Metanephros (tissue), 2 donors: Measurements from ENCODE around the gene BMP8B. TPM values are rescaled to one million over a fixed set of nuclear protein-coding genes. Genes with fewer than 3 reads are reported as not detected.

Experiments
- small RNA-seq: library from RNA; depleted of rRNA; stranded (forward); fragments of <200 nt; gene quantifications from one replicate; pipeline ENCODE3, GENCODE V24; 2014; ENCODE audit warnings: low replicate concordance
- total RNA-seq: library from RNA; depleted of rRNA; stranded (reverse); fragments of >200 nt; gene quantifications from one replicate; pipeline ENCODE4 v1.2.3, GENCODE V29; 2014

The BMP8B gene
- 2.0 TPM for total RNA-seq

GRCh38 chr1:39788758-39789570 lies at the start of gene BMP8B:
TSS of gene BMP8B (minus strand) at chr1:39788865. CDS start at chr1:39788485, 380 bp downstream.

GRCh38 chr1:39771022-39771532 lies 17.6 kb downstream of the BMP8B start, which contains the start of gene OXCT2:
TSS of gene OXCT2 (minus strand) at chr1:39771348. CDS start at chr1:39771255, 93 bp downstream.

GRCh38 chr1:39738622-39739366 lies 49.9 kb downstream of the BMP8B start, which contains the start of gene PPIE:
TSS of gene PPIE (plus strand) at chr1:39738882. CDS start at chr1:39738901, 19 bp downstream.

Small RNA genes within 50 kb of the gene (small RNA-seq; reads per million reads assigned to genes)
- not detected for gene AL033527.1
- not detected for gene RNU7-121P

Other genes with a start within 250 kb of the BMP8B start
- gene PABPC4, start 212.1 kb downstream of the BMP8B start, total RNA-seq, result 192 TPM
- 12.1 TPM for gene HEYL, start 149.2 kb downstream of the BMP8B start, total RNA-seq
- gene NT5C1A, start 116.8 kb downstream of the BMP8B start, total RNA-seq, result 4.1 TPM
- 1.2 TPM for gene HPCAL4, start 97.4 kb downstream of the BMP8B start, total RNA-seq
- 32.5 TPM for gene PPIE, start 50.0 kb downstream of the BMP8B start, total RNA-seq
- gene OXCT2, start 17.5 kb downstream of the BMP8B start, total RNA-seq, result 1.3 TPM
- gene TRIT1, start 94.6 kb upstream of the BMP8B start, total RNA-seq, result 35.0 TPM
- 10.7 TPM for gene MYCL, start 113.1 kb upstream of the BMP8B start, total RNA-seq
- gene MFSD2A, start 166.3 kb upstream of the BMP8B start, total RNA-seq, result 4.4 TPM